ENCODE data around the gene UGT1A8.

Gene UGT1A8

DNA sequence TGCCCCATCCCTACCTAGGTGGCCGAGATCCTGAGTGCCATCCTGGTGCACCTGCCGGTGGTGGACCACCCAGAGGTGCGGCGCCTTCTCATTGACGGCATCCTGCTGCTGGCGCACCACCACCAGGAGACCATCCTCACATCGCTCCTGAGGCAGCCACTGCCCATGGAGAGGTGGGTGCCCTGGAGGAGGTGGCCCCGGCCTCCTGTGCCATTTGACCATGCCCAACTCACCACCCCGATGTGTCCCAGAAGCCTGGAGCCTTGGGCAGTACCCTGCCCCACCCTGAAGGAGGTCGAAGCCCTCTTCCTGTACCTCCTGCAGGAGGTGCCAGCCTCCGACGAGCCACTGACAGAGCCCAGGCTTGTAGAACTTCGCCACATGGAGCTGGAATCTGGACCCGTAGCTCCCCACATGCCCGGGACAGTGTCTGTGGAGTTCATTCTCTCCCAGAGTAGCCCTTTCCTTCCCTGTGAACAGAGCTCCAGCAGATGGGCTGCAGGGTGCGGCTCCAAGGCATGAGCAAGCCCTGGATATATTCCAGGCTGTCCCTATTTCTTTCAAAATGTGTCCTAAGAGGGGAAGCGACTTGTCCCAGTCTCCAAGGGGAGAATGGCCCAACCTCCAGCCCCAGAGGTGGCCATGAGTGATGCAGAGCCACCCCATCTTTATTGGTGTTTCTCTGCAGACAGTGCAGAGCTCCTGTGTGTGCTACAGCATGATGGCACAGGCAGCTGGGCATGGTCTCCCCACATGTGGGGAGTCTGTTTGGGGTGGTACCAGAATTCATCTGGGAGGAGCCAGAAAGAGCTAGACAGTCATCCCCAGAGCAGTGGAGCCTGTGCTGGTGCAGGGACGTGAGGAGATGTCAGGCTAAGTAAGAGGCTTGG, 202.7 kb downstream of the UGT1A8 start:
- DNase-seq (ENCODE audit: low spot score), result no peak

DNA sequence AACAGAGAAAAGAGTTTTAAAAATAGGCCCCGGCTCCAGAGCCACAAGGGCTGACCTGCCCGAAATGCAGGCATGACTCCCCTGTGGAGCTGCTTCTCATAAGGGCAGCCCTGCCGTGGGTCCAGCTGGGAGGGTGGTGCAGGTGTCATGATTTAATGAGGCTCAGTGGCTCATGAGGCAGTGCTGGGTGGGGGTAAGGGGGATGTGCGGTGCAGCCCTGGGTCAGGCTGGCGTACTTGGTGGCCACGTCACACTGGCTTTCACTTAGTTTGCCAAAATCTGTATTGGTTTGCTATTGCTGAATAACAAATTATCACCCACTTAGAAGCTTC, 203.3 kb downstream of the UGT1A8 start:
- no peak for DNase-seq (ENCODE audit: low spot score)

DNA sequence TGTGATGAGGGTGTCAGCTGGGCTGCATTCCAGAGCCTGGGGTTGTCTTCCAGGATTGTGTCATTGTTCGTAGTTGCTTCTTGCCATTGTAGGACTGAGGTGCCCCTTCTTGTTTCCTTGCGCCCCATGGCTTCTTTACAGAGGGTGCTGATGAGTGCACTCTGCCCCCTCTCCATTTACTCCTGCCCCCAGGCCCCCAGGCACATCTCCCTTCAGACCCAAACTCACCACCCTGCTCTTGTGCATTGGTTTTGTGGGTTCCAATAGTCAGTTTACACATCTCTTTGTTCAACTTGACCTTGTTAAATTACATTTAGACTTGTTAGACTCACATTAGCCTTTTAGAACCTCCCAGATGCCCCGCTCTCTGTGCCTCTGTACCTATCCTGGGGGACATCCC, 203.8 kb downstream of the UGT1A8 start:
- no peak for DNase-seq (ENCODE audit: low spot score)

DNA sequence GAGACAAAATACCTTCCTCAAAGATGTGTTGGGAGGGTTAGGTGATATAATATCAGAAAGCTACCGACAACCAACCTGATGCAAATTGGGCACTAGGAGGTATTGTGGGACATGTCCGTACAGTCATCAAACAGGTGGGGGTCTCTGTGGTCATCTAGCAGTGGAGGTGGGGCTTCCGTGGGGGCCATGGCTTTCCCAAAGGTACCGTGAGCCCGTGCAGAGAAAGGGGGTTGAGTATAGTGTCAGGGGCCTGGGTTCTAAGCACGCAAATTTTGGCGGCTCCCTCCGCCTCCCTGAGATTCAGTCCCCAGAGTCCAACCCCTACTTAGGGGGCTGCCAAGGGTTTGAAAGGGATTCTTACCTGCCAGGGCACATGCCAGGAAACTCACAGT, 204.3 kb downstream of the UGT1A8 start:
- DNase-seq (ENCODE audit: low spot score), result no peak

DNA sequence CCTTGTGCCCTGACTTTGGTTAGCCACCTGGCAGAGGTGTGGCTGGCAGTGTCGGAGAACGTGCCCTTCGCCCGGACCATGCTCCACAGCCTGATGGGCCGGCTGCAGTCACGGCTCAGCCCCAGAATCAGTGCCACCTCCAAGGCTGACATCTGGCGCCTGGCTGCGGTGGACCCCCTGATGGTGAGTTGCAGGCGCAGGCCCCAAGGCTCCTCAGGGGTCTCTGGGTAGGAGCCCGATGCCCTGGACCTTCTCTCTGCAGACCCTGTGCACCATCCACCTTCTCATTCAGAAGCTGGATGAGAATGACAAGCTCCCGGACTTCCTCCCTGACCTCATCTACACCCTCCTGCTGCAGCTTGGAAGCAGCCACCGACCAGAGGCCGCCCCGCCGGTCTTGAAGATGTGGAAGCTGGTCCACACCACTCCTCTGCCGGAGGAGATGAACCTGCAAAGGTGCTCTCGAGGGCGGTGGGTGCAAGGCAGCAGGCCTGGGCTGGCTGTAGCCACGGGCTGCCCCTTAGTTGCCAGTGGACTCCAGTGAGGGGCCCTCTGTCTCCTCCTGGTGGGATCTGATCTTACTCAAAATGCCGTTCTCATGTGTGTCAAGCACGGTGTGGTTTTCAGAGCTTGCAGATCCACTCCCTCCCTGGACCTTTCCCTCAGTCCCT, 204.8 kb downstream of the UGT1A8 start:
- DNase-seq (ENCODE audit: low spot score), result no peak

All from activated CD4-positive, alpha-beta T cell treated with anti-CD3 and anti-CD28 coated beads, Interleukin-2, Interleukin-4, amounts not matched to agents 100 ng/mL and 50 ng/mL, durations not matched to agents 16 hours and 8 hours (primary cell).